HepG2 (cell line): ENCODE measurements around the gene TMEM8B. TPM values are rescaled to one million over a fixed set of nuclear protein-coding genes. Genes with fewer than 3 reads are reported as not detected.

ENCODE experiments used
- CCAR2 ChIP-seq: fragments of 200-400 bp; formaldehyde crosslinking; optimal IDR thresholded peaks from 2 replicates; pipeline ENCODE3; 2018; ENCODE audit warnings: low read depth, mild to moderate bottlenecking, low read length, moderate library complexity
- CHCHD3 ChIP-seq: sonication (generic); formaldehyde crosslinking; IDR thresholded peaks from 2 replicates; pipeline ENCODE4 v1.8.0; 2022; ENCODE audit warnings: mild to moderate bottlenecking, missing genetic modification reagents, moderate library complexity
- DNMT3B ChIP-seq: conservative IDR thresholded peaks from 2 replicates; pipeline ENCODE4 v1.6.1; 2016; ENCODE audit warnings: missing biosample characterization, control low read depth
- FOSL2 ChIP-seq: sonication (generic); formaldehyde crosslinking; IDR thresholded peaks from 2 replicates; pipeline ENCODE4 v1.4.0; 2020; ENCODE audit warnings: missing genetic modification reagents
- FOXA3 ChIP-seq: IDR thresholded peaks from 2 replicates; pipeline ENCODE4 v1.6.1; 2016; ENCODE audit warnings: missing genetic modification reagents, missing compliant biosample characterization
- HNRNPK ChIP-seq: fragments of 200-400 bp; formaldehyde crosslinking; IDR thresholded peaks from 2 replicates; pipeline ENCODE4 v1.6.1; 2018; ENCODE audit warnings: low read length, low read depth, moderate library complexity, mild to moderate bottlenecking; ENCODE audit not compliant: poor library complexity, severe bottlenecking
- KMT2A ChIP-seq: sonication (generic); formaldehyde crosslinking; IDR thresholded peaks from 2 replicates; pipeline ENCODE4 v1.4.0; 2020; ENCODE audit warnings: missing genetic modification reagents
- NR2C2 ChIP-seq: sonication (generic); formaldehyde crosslinking; IDR thresholded peaks from 2 replicates; pipeline ENCODE4 v1.4.0; 2020; ENCODE audit warnings: missing genetic modification reagents, mild to moderate bottlenecking, moderate library complexity, borderline replicate concordance
- POLR2A ChIP-seq, 2 experiments: IDR thresholded peaks; 2 replicates each; pipeline ENCODE4 v1.6.1; 2011; ENCODE audit warnings: low read depth in 2 of 2, low read length in 2 of 2, mild to moderate bottlenecking in 1 of 2, moderate library complexity in 1 of 2; ENCODE audit not compliant: insufficient read depth in 1 of 2
- U2AF1 ChIP-seq: fragments of 200-400 bp; formaldehyde crosslinking; optimal IDR thresholded peaks from 2 replicates; pipeline ENCODE3; 2017; ENCODE audit warnings: mild to moderate bottlenecking, low read depth, low read length
- ZBTB21 ChIP-seq: sonication (generic); formaldehyde crosslinking; IDR thresholded peaks from 2 replicates; pipeline ENCODE4 v1.4.0; 2020; ENCODE audit warnings: missing genetic modification reagents
- ZIK1 ChIP-seq: sonication (generic); formaldehyde crosslinking; IDR thresholded peaks from 2 replicates; pipeline ENCODE4 v1.5.0; 2020; ENCODE audit warnings: mild to moderate bottlenecking, low read depth, missing genetic modification reagents, borderline replicate concordance
- ZNF224 ChIP-seq: sonication (generic); formaldehyde crosslinking; IDR thresholded peaks from 2 replicates; pipeline ENCODE4 v1.5.0; 2020; ENCODE audit warnings: mild to moderate bottlenecking, missing genetic modification reagents
- ZNF343 ChIP-seq: sonication (generic); formaldehyde crosslinking; IDR thresholded peaks from 2 replicates; pipeline ENCODE4 v1.4.0; 2020; ENCODE audit warnings: mild to moderate bottlenecking, missing genetic modification reagents
- ZNF563 ChIP-seq: sonication (generic); formaldehyde crosslinking; IDR thresholded peaks from 2 replicates; pipeline ENCODE4 v1.8.0; 2022; ENCODE audit warnings: mild to moderate bottlenecking, moderate library complexity, missing genetic modification reagents
- ZNF850 ChIP-seq: sonication (generic); formaldehyde crosslinking; conservative IDR thresholded peaks from 2 replicates; pipeline ENCODE4 v1.9.0; 2021; ENCODE audit warnings: mild to moderate bottlenecking, missing genetic modification reagents
- ZNF878 ChIP-seq: sonication (generic); formaldehyde crosslinking; IDR thresholded peaks from 2 replicates; pipeline ENCODE4 v1.8.1; 2023; ENCODE audit warnings: mild to moderate bottlenecking, missing genetic modification reagents, moderate library complexity
- polyA plus RNA-seq, 8 experiments: library from polyadenylated mRNA; depleted of rRNA in 3 of 8; stranded (reverse) in 7 of 8; unstranded in 1 of 8; fragments of >200 nt; fragmentation: Illumina TruSeq in 4 of 8; extraction: Trizol in 4 of 8; gene quantifications; 2 replicates each; pipeline versions ENCODE4 v1.2.1 to v1.2.3, GENCODE V29; 2011 to 2016; ENCODE audit warnings: low read depth in 4 of 8, missing spikeins in 1 of 8, mixed read lengths in 1 of 8; ENCODE audit not compliant: insufficient read depth in 1 of 8
- total RNA-seq, 5 experiments: library from RNA; depleted of rRNA; stranded (reverse); fragments of >200 nt; fragmentation: Illumina TruSeq; extraction: Trizol; gene quantifications; 2 replicates each; pipeline ENCODE4 v1.2.3, GENCODE V29; 2016; ENCODE audit warnings: low read depth in 1 of 5
- TF ChIP-seq, protein P1 (sequence below): IDR thresholded peaks from 2 replicates; pipeline ENCODE4 v1.6.1; 2012; ENCODE audit warnings: inconsistent platforms
- TF ChIP-seq, protein P2 (sequence below), 2 experiments: sonication (generic) in 1 of 2; formaldehyde crosslinking in 1 of 2; IDR thresholded peaks; 2 replicates each; pipeline versions ENCODE4 v1.4.0 to v1.6.1; 2016 to 2020; ENCODE audit warnings: borderline replicate concordance in 1 of 2, low read depth in 1 of 2, mild to moderate bottlenecking in 1 of 2, missing genetic modification reagents in 1 of 2
- TF ChIP-seq, protein P3 (sequence below): IDR thresholded peaks from 2 replicates; pipeline ENCODE4 v1.6.1; 2016; ENCODE audit warnings: missing compliant biosample characterization, missing genetic modification reagents, borderline replicate concordance

TMEM8B gene
- total and polyA plus RNA-seq, 2 of the 13 experiments (the other 11 are each of a cell fraction or from before 2014, with no cell fraction given): 2.1 to 2.7 TPM

DNA sequence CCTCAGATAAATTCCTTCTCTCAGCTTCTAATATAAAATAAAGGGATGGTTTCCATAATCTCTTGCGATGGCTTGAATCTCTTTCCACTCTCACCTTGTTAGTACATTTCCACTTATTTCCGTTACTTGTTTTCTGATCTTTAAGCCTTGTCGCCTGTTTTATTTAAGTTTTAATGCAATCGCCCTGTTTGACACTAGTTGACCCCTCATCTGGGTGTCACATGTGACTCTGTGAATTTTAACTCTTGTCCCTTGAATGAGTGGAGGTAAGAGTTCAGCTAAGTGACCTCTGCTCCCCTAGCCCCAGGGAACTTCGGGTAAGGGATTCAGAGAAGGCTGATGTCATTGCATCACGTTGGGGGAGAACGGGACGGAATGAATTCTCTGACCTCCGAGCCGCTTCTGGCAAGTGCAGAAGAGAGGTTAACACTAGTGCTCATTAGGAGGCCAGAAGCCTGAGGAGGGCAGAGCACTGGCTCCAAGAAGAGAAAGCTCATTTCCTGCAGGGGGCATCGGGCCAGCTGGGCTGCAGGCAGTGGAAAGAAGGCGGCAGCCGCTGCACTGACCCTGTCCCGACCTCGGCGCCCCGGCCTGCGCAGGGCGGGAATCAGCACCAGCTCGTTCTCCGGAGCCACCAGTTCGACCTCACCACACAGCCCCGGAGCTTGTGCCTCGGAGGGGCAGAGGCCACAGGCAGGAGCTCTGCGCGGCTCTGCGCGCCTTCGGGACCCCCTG, 14.8 kb upstream of the TMEM8B start (continued):
- TF ChIP-seq, protein P1, sequence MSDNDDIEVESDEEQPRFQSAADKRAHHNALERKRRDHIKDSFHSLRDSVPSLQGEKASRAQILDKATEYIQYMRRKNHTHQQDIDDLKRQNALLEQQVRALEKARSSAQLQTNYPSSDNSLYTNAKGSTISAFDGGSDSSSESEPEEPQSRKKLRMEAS: peak; percentile 79
- TF ChIP-seq HNRNPK (no peak), ZNF563 (CRISPR knock-in tag) (no peak; the same call in 1 of the 2 replicates), POLR2A (IDR thresholded peaks at IDR 0.05; ENCODE audit: insufficient read depth in 1 of 2, low read depth in 2 of 2, low read length in 2 of 2) (peak; percentile 79 to 95), NR2C2 (CRISPR knock-in tag) (peak; percentile 95), CCAR2 (peak; percentile 50), DNMT3B (no peak), ZIK1 (CRISPR knock-in tag) (no peak), ZNF343 (CRISPR knock-in tag) (peak; percentile 73; the same call in 1 of the 2 replicates), ZNF224 (CRISPR knock-in tag) (peak; percentile 89; the same call in 1 of the 2 replicates), ZBTB21 (CRISPR knock-in tag) (peak; percentile 37; the same call in 1 of the 2 replicates), ZNF850 (CRISPR knock-in tag) (no peak), ZNF878 (CRISPR knock-in tag) (0 out of 2 replicates have a peak, but pooled peaks have one; percentile 12), CHCHD3 (CRISPR knock-in tag) (0 out of 2 replicates have a peak, but pooled peaks have one; percentile 46), KMT2A (CRISPR knock-in tag) (peak; percentile 44; the same call in 1 of the 2 replicates), FOSL2 (CRISPR knock-in tag) (peak; percentile 26; the same call in 1 of the 2 replicates), U2AF1 (no peak), FOXA3 (CRISPR knock-in tag) (peak; percentile 60)
- TF ChIP-seq, protein P2, sequence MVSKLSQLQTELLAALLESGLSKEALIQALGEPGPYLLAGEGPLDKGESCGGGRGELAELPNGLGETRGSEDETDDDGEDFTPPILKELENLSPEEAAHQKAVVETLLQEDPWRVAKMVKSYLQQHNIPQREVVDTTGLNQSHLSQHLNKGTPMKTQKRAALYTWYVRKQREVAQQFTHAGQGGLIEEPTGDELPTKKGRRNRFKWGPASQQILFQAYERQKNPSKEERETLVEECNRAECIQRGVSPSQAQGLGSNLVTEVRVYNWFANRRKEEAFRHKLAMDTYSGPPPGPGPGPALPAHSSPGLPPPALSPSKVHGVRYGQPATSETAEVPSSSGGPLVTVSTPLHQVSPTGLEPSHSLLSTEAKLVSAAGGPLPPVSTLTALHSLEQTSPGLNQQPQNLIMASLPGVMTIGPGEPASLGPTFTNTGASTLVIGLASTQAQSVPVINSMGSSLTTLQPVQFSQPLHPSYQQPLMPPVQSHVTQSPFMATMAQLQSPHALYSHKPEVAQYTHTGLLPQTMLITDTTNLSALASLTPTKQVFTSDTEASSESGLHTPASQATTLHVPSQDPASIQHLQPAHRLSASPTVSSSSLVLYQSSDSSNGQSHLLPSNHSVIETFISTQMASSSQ (IDR thresholded peaks at IDR 0.05; ENCODE audit: low read depth): peak; percentile 47; the same call in 1 of the 2 replicates
- TF ChIP-seq, protein P2 (CRISPR knock-in tag; IDR thresholded peaks at IDR 0.05; ENCODE audit: borderline replicate concordance): no peak
- TF ChIP-seq, protein P3, sequence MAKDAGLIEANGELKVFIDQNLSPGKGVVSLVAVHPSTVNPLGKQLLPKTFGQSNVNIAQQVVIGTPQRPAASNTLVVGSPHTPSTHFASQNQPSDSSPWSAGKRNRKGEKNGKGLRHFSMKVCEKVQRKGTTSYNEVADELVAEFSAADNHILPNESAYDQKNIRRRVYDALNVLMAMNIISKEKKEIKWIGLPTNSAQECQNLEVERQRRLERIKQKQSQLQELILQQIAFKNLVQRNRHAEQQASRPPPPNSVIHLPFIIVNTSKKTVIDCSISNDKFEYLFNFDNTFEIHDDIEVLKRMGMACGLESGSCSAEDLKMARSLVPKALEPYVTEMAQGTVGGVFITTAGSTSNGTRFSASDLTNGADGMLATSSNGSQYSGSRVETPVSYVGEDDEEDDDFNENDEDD: peak; percentile 66; the same call in 1 of the 2 replicates
